Karpas-422 (cell line): ENCODE measurements around the gene HEMK1. TPM values are rescaled to one million over a fixed set of nuclear protein-coding genes. Genes with fewer than 3 reads are reported as not detected.

Experiments
- DNase-seq: peaks from one replicate; pipeline ENCODE4 v3.0.0-alpha.2; 2015
- H2AFZ ChIP-seq: fragments of 200-600 bp; sonication (generic); 2 replicates; pipeline ENCODE4 v1.6.1; 2014; ENCODE audit warnings: antibody characterized with exemption, low read length, mixed read lengths
- H3K27ac ChIP-seq: fragments of 200-600 bp; sonication (generic); 2 replicates; pipeline ENCODE4 v1.5.1; 2014; ENCODE audit warnings: mild to moderate bottlenecking, low read length, moderate library complexity
- H3K27me3 ChIP-seq: fragments of 200-600 bp; sonication (generic); 2 replicates; pipeline ENCODE4 v1.6.1; 2014; ENCODE audit warnings: low read length, mixed read lengths
- H3K36me3 ChIP-seq: fragments of 200-600 bp; sonication (generic); 2 replicates; pipeline ENCODE4 v1.6.1; 2014; ENCODE audit warnings: low read length, mixed read lengths; ENCODE audit not compliant: insufficient read depth
- H3K4me1 ChIP-seq: fragments of 200-600 bp; sonication (generic); 2 replicates; pipeline ENCODE4 v1.6.1; 2014; ENCODE audit warnings: mild to moderate bottlenecking, low read length, mixed read lengths
- H3K4me2 ChIP-seq: fragments of 200-600 bp; sonication (generic); 2 replicates; pipeline ENCODE4 v1.6.1; 2014; ENCODE audit warnings: low read length, low read depth, mild to moderate bottlenecking; ENCODE audit not compliant: poor library complexity, severe bottlenecking
- H3K4me3 ChIP-seq: fragments of 200-600 bp; sonication (generic); 2 replicates; pipeline ENCODE4 v1.5.1; 2014; ENCODE audit warnings: mild to moderate bottlenecking, antibody characterized with exemption, low read length, mixed read lengths
- H3K79me2 ChIP-seq: fragments of 200-600 bp; sonication (generic); 2 replicates; pipeline ENCODE4 v1.6.1; 2014; ENCODE audit warnings: mild to moderate bottlenecking, low read length, mixed read lengths
- H3K9ac ChIP-seq: fragments of 200-600 bp; sonication (generic); 2 replicates; pipeline ENCODE4 v1.6.0; 2014; ENCODE audit warnings: low read length
- H3K9me2 ChIP-seq: fragments of 200-600 bp; sonication (generic), shearing (Covaris generic); replicated peaks from 2 replicates; pipeline ENCODE4 v1.6.0; 2014; ENCODE audit warnings: mild to moderate bottlenecking, low read length, moderate library complexity; ENCODE audit not compliant: insufficient read depth
- H3K9me3 ChIP-seq: fragments of 300-700, 200-600 bp; sonication (generic); 2 replicates; pipeline ENCODE4 v1.6.1; 2014; ENCODE audit warnings: low read length, mixed read lengths
- H4K20me1 ChIP-seq: fragments of 200-600 bp; sonication (generic); 2 replicates; pipeline ENCODE4 v1.6.1; 2014; ENCODE audit warnings: mild to moderate bottlenecking, antibody characterized with exemption, low read length, low read depth; ENCODE audit not compliant: insufficient read depth
- total RNA-seq: library from RNA; depleted of rRNA; stranded (reverse); fragments of >200 nt; shearing (Covaris generic); gene quantifications from 2 replicates; pipeline ENCODE4 v1.2.3, GENCODE V29; 2014; ENCODE audit warnings: low replicate concordance

The HEMK1 gene
- total RNA-seq, 1 experiment from 2014 or later: 10.9 TPM

GRCh38 chr3:50530001-50530970 is 39.0 kb upstream of the HEMK1 start:
- H3K9ac ChIP-seq: no peak overlapping the region
- no peaks in the 10 kb centered on the region for H3K79me2 ChIP-seq
- H4K20me1 ChIP-seq: no peaks in the 10 kb centered on the region
- no peaks in the 10 kb centered on the region for H3K4me1 ChIP-seq
- H3K27me3 ChIP-seq: no peaks in the 10 kb centered on the region
- H3K4me3 ChIP-seq: no peak overlapping the region
- no peak overlapping the region for H2AFZ ChIP-seq
- H3K9me2 ChIP-seq: no peaks in the 10 kb centered on the region
- no peak overlapping the region for H3K4me2 ChIP-seq
- no peak overlapping the region for H3K27ac ChIP-seq
- H3K9me3 ChIP-seq: no peaks in the 10 kb centered on the region
- no peak for DNase-seq
- H3K36me3 ChIP-seq: no peaks in the 10 kb centered on the region

- Histone ChIP-seq H3K4me2 (no peak overlapping the region), H4K20me1 (no peaks in the 10 kb centered on the region), H3K27me3 (no peaks in the 10 kb centered on the region), H2AFZ (no peak overlapping the region), H3K4me3 (no peak overlapping the region), H3K4me1 (no peaks in the 10 kb centered on the region), H3K9me2 (no peaks in the 10 kb centered on the region), H3K9me3 (no peaks in the 10 kb centered on the region), H3K36me3 (no peaks in the 10 kb centered on the region), H3K79me2 (no peaks in the 10 kb centered on the region), H3K27ac (no peak overlapping the region), H3K9ac (no peak overlapping the region)
- DNase-seq: no peak
These were observed 38.1 kb upstream of the HEMK1 start for GRCh38 chr3:50531201-50531600.

- H3K36me3 ChIP-seq: no peaks in the 10 kb centered on the region
- H3K9ac ChIP-seq: no peak overlapping the region
- H3K4me1 ChIP-seq: no peaks in the 10 kb centered on the region
- no peak overlapping the region for H3K27ac ChIP-seq
- no peak overlapping the region for H3K4me2 ChIP-seq
- H3K4me3 ChIP-seq: no peak overlapping the region
- no peaks in the 10 kb centered on the region for H3K9me3 ChIP-seq
- no peaks in the 10 kb centered on the region for H3K79me2 ChIP-seq
- no peaks in the 10 kb centered on the region for H4K20me1 ChIP-seq
- no peak for DNase-seq
- no peaks in the 10 kb centered on the region for H3K27me3 ChIP-seq
- no peak overlapping the region for H2AFZ ChIP-seq
- no peaks in the 10 kb centered on the region for H3K9me2 ChIP-seq
These were observed 37.1 kb upstream of the HEMK1 start for GRCh38 chr3:50532062-50532705.

GRCh38 chr3:50533316-50533715 is 36.0 kb upstream of the HEMK1 start:
- Histone ChIP-seq H3K9ac (no peak overlapping the region), H3K36me3 (no peaks in the 10 kb centered on the region), H3K79me2 (no peaks in the 10 kb centered on the region), H3K9me3 (no peaks in the 10 kb centered on the region), H3K4me1 (no peaks in the 10 kb centered on the region), H3K9me2 (no peaks in the 10 kb centered on the region), H3K27me3 (no peaks in the 10 kb centered on the region), H3K4me2 (no peak overlapping the region), H2AFZ (no peak overlapping the region), H4K20me1 (no peaks in the 10 kb centered on the region), H3K4me3 (no peak overlapping the region), H3K27ac (no peak overlapping the region)
- DNase-seq: no peak

GRCh38 chr3:50533807-50534461 is 35.4 kb upstream of the HEMK1 start:
- Histone ChIP-seq H3K36me3 (no peaks in the 10 kb centered on the region), H3K27me3 (no peaks in the 10 kb centered on the region), H3K4me3 (no peak overlapping the region), H3K4me1 (no peaks in the 10 kb centered on the region), H3K9me2 (no peaks in the 10 kb centered on the region), H2AFZ (no peak overlapping the region), H3K9me3 (no peaks in the 10 kb centered on the region), H3K79me2 (no peaks in the 10 kb centered on the region), H3K4me2 (no peak overlapping the region), H3K27ac (no peak overlapping the region), H4K20me1 (no peaks in the 10 kb centered on the region), H3K9ac (no peak overlapping the region)
- DNase-seq: no peak

GRCh38 chr3:50534681-50535330 is 34.5 kb upstream of the HEMK1 start:
- Histone ChIP-seq H3K9ac (no peak overlapping the region), H3K27me3 (no peaks in the 10 kb centered on the region), H3K27ac (no peak overlapping the region), H3K79me2 (no peaks in the 10 kb centered on the region), H3K9me3 (no peaks in the 10 kb centered on the region), H3K4me3 (no peak overlapping the region), H3K36me3 (no peaks in the 10 kb centered on the region), H3K4me2 (no peak overlapping the region), H2AFZ (no peak overlapping the region), H4K20me1 (no peaks in the 10 kb centered on the region), H3K9me2 (no peaks in the 10 kb centered on the region), H3K4me1 (no peaks in the 10 kb centered on the region)
- DNase-seq: no peak

- no peaks in the 10 kb centered on the region for H4K20me1 ChIP-seq
- H3K9me2 ChIP-seq: no peaks in the 10 kb centered on the region
- no peaks in the 10 kb centered on the region for H3K36me3 ChIP-seq
- H3K4me2 ChIP-seq: no peak overlapping the region
- H3K27ac ChIP-seq: no peak overlapping the region
- H3K27me3 ChIP-seq: no peaks in the 10 kb centered on the region
- no peak overlapping the region for H3K4me3 ChIP-seq
- H3K9me3 ChIP-seq: no peaks in the 10 kb centered on the region
- no peak for DNase-seq
- no peak overlapping the region for H2AFZ ChIP-seq
- H3K9ac ChIP-seq: no peak overlapping the region
- no peaks in the 10 kb centered on the region for H3K79me2 ChIP-seq
- H3K4me1 ChIP-seq: no peaks in the 10 kb centered on the region
These were observed 32.7 kb upstream of the HEMK1 start for GRCh38 chr3:50536471-50537180.
